ENCODE measurements around the gene TTL.
"Not testable (repeated sequence)": the region's sequence is repeated elsewhere in the genome, so short reads cannot be mapped to it uniquely, and the experiment has no call there.

TTL gene

DNA sequence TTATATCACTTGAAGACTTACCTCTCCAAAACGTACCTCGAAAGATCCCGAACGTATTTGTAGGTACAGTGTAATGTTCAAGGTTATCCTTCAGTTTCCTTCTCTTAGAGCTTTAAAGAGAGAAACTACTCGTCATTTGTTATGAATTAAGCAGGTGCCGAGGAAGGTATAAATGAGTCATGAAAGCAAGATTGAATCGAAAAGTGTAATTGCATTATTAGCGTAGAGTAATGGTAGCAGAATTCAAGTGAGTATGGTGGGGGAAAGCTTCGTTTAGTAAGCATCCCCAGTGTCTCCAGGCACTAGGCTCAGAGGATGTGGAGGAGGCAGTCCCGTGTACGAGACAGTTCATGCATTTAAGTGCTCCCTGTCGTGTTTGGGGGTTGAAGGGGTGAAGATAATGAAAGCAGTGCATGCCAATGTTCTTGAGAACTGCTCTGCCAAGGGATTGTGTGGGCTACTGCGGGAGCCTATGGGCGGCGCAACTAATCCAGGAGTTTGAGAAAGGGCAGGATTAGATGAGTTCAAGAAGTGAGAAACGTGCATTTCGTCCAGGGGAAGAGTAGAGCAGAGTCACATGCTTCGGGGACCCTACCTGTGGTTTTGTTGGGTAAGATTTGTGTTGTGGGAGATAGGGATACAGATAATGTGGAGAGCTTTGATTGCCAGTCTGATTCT, 61.2 kb downstream of the TTL start:
- DNase-seq (ENCODE audit: extremely low read depth, low read depth) = no peak
- peak overlapping the region; percentile 95 for H3K4me3 ChIP-seq (replicated peaks; ENCODE audit: low read depth, low read length)
- TF ChIP-seq CTCF (IDR thresholded peaks at IDR 0.05; ENCODE audit: low read depth, low read length, missing control alignments) = no peak

GRCh38 chr2:112547333-112547732, 65.4 kb downstream of the TTL start:
- DNase-seq (ENCODE audit: extremely low read depth, low read depth) = no peak
- TF ChIP-seq CTCF (IDR thresholded peaks at IDR 0.05; ENCODE audit: low read depth, low read length, missing control alignments) = no peak
- no peak overlapping the region for H3K4me3 ChIP-seq (replicated peaks; ENCODE audit: low read depth, low read length)

DNA sequence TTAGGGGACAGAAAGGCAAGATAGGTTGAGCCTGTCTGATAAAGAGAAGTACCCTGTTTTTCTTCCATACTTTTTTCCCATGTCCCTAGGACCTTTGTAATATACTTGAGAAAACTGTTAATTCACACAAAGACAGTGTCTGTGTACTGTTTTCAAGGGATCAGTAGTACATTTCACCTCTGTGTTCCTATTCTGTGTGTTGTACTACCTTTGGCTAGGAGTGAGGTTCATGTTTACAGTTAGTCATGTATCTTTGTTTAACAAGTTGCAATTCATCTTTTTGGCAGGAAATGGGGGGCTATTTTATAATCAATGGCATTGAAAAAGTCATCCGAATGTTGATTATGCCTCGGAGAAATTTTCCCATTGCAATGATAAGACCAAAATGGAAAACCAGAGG, 67.0 kb downstream of the TTL start:
- no peak for TF ChIP-seq CTCF (IDR thresholded peaks at IDR 0.05; ENCODE audit: low read depth, low read length, missing control alignments)
- no peak for DNase-seq (ENCODE audit: extremely low read depth, low read depth)
- no peak overlapping the region for H3K4me3 ChIP-seq (replicated peaks; ENCODE audit: low read depth, low read length)

DNA sequence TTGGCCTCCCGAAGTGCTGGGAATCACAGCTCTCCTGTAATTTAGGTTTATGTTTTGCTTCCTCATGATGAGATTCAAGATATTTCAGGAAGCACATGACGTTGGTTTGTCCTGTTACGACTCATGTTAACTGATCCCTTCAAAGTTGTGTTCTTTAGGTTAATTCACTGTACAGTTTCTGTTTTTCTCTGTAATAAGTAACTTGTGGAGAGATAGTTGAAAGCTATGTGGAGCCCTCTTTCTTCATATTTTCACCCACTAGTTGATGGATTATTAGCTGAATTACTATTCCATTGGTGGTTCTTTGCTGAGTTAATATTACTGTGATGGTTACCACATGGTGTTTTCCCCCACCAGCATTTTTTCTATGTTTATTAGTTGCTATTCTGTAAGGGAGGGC, 84.1 kb downstream of the TTL start:
- no peak for DNase-seq (ENCODE audit: extremely low read depth, low read depth)
- no peak overlapping the region for H3K4me3 ChIP-seq (replicated peaks; ENCODE audit: low read depth, low read length)
- TF ChIP-seq CTCF (IDR thresholded peaks at IDR 0.05; ENCODE audit: low read depth, low read length, missing control alignments) = no peak

DNA sequence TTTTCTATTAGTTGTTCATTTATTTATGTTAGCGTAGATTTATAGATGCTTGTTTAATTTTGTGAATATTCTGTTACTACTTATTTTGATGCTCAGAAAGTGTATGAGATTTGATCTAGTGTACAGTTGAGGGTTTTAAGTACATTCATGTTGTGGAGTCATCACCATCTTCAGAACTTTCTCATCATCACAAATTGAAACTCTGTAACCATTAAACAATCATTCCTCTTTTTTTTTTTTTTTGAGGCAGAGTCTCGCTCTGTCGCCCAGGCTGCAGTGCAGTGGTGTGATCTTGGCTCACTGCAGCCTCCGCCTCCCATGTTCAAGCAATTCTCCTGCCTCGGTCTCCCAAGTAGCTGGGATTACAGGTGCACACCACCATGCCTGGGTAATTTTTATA, 84.6 kb downstream of the TTL start:
- DNase-seq (ENCODE audit: extremely low read depth, low read depth); H3K4me3 ChIP-seq (replicated peaks; ENCODE audit: low read depth, low read length): not testable (repeated sequence)

DNA sequence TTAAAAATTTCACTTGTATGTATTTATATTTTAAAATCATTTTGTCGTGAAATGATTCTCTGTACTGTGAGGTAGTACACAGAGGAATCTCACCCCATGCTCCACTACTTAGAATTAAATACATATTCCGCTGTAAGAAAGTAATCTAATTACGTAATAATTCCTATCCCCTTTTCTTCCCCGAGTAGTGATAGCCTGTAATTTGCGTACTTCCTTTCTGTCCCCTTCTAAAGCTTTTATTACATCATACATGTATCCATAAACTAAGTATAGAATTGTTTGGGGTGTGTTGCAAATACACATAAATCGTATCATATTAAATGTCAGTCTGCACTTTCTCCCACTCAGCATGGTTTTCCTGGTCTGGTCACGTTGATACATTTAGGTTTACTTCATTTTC, 90.0 kb downstream of the TTL start:
- TF ChIP-seq CTCF (IDR thresholded peaks at IDR 0.05; ENCODE audit: low read depth, low read length, missing control alignments) = no peak
- H3K4me3 ChIP-seq (replicated peaks; ENCODE audit: low read depth, low read length) = no peak overlapping the region
- DNase-seq (ENCODE audit: extremely low read depth, low read depth) = no peak

DNA sequence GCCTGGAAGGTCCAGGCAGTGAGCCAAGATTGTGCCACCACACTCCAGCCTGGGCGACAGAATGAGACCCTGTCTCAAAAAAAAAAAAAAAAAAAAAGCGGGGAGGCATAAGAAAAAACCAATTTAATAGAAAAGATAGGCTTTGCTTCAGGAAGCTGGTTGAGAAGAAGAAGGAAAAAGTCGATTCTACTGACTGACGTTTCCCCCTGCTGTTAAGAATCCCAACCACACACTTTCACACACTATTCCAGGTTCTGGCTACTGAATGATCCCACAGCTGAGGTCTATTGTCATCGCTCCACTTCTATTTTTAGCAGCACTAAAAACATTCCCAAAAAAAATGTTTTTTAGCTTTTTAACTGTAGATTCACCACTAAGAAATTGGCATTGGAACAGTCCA, 95.8 kb downstream of the TTL start:
- no peak for DNase-seq (ENCODE audit: extremely low read depth, low read depth)
- no peak overlapping the region for H3K4me3 ChIP-seq (replicated peaks; ENCODE audit: low read depth, low read length)
- TF ChIP-seq CTCF (IDR thresholded peaks at IDR 0.05; ENCODE audit: low read depth, low read length, missing control alignments) = peak; percentile 10

All from HFF-Myc (cell line).